GM21381 (cell line): ENCODE measurements around the gene ADRB1.
A peak's percentile ranks its signal among the peaks of the same experiment; 100 is the strongest.

ENCODE experiments used
- ATAC-seq: cut with Tn5 transposase; IDR thresholded peaks from one replicate; pipeline ENCODE4 v1.9.1; 2021; ENCODE audit warnings: mild to moderate bottlenecking, moderate library complexity; ENCODE audit not compliant: unreplicated experiment

ADRB1 gene

DNA sequence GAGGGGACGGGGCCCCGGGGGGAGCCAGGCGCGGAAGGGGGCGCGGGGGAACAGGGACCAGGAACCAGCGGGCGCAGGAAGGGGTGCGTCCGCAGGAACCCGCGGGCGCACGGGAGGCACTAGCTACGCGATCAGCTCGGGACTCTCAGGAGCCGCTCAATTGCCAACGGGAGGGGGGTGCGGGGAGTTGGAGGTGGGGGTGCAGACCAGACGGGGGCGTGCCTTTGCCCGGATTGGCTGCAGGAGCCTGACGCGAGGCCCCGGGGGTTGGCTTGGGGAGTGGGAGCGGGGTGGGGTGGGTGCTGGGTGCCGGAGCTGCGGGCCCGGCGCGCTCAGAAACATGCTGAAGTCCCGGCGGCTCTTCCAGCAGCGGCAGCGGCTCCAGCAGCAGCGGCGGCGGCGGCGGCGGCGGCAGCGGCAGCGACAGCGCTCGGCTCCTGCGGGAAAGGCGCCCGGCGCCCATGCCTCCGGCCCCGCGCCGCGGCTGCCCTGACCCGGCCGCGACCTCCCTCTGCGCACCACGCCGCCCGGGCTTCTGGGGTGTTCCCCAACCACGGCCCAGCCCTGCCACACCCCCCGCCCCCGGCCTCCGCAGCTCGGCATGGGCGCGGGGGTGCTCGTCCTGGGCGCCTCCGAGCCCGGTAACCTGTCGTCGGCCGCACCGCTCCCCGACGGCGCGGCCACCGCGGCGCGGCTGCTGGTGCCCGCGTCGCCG, at the start of gene ADRB1:
TSS of gene ADRB1 (plus strand) at position 335 of the 715 bp plus-strand sequence. CDS start at position 602, 267 bp downstream.
- no peak for ATAC-seq

DNA sequence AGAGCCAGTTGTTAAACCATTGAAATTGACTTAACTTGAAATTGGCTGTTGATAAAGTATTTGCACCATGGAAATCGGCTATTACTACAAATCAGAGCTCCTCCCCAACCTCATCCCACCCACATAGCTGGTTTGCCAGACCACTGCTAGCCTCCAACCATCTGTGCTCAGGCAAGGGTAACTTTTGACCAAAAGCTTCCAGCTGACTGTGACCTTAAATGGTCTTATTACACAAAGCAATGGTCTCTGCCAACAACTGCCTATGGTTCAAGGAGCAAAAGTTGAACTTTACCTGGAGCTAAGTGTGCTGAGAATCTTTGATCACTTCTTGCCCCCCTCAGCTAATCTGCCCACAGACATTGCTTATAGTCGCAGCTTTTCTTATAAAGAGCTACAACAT, 48.5 kb upstream of the ADRB1 start:
- no peak for ATAC-seq

DNA sequence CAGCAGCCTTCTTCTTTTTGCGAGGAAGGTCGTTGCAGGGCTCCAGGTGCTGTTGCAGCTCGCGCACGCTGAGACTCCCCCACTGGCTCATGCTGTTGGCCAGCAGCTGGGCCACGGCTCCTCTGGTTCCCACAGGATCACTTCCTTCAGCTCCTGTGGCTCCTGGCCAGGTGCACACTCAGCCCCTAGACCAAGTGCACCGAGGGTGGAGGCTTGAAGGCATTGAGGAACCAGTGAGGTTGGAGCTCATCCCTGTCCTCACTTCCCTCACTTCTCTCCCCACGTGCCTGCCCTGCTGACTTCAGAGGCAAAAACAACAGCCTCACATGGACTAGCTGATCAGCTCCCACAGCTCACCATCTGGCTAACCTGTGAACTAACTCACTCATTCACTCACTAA, 46.2 kb upstream of the ADRB1 start:
- ATAC-seq = no peak

DNA sequence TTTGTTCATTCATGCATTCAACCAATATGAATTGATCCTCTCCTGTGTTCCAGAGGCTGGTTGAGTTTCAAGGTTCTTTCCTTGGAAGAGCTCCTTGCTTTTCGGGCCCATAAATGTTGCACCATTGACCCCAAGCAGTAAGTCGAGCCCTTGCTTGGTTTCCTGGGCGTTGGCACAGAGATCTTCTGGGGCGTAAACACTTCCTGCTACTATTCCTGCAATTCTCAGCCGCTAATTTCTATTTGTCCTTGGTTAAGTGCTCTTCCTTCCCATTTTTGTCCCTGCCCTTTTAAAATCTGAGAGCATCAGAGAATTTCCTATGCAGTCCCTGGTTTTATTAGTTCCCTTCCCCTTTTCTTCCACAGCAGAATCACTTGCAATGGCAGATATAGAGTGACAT, 44.1 kb upstream of the ADRB1 start:
- no peak for ATAC-seq

DNA sequence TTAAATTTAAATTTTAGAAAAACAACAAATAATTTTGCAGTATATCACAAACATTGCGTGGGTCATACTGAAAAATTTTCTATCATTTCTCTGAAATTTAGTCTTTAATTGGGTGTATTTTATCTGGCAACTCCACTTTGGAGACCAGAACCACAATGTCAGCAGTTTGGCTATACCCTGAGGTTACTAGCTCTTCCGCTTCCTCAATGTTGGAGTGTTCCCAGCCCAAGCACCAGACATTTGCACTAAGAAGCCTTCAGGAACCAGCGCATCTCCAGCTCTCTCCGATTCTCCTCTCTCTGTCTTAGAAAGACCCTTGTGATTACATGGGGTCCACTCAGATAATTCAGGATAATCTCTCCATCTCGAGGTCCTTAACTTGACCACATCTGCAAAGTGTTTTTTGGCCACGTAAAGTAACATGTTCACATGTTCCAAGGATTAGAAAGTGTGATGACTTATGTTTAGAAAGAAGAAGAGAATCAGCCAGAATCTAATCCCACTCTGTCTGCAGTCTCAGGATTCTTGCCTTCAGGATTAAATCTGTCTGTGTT, 43.1 kb upstream of the ADRB1 start:
- ATAC-seq = no peak

DNA sequence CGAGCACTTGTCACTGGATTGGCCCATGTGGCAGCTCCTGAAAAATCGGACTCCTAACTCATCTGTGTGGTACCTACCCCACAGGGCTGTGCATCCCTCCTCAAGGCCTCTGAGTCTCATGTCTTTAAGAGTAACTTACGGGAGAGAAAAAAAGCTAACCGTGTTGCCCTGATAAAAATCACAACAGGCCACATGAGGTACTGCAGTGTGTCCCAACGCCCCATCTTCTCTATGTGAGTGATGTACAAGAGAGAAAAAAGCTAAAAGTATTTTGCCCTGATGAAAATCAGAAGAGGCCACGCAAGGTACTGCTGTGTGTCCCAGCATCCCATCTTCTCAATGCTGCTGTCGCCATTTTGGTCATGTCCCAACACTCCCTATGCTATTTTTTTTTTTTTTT, 41.2 kb upstream of the ADRB1 start:
- ATAC-seq = no peak

DNA sequence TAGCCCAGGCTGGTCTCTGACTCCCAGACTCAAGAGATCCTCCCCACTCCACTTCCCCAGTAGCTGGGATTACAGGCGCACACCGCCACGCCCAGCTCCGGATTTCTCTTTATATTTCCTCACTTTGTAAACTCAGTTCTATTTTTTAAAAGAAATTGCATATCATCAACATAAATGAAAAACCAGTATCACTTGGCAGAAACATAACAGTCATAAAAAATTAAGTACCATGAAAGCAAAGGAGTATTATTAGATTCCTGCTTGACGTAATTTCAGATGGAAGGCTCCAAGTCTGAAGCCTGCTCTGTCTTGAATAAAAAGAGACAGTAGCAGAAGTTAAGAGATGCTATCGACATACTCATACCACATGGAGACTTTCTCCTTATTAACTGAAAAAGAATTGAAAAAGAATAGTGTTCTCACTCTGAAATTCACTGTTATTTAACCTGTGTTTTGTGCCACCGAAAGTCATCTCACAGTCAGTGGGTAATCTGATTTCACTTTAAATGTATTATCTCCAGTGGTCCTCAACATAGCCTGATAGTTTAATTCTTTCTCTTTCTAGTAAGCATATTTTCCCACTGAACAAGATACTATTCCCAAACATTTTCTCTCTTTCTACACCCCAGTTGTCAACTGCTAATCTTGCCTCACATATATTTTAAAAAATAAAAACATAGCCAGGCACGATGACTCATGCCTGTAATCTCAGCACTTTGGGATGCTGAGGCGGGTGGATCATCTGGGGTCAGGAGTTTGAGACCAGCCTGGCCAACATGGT, 40.3 kb upstream of the ADRB1 start:
- ATAC-seq = no peak

DNA sequence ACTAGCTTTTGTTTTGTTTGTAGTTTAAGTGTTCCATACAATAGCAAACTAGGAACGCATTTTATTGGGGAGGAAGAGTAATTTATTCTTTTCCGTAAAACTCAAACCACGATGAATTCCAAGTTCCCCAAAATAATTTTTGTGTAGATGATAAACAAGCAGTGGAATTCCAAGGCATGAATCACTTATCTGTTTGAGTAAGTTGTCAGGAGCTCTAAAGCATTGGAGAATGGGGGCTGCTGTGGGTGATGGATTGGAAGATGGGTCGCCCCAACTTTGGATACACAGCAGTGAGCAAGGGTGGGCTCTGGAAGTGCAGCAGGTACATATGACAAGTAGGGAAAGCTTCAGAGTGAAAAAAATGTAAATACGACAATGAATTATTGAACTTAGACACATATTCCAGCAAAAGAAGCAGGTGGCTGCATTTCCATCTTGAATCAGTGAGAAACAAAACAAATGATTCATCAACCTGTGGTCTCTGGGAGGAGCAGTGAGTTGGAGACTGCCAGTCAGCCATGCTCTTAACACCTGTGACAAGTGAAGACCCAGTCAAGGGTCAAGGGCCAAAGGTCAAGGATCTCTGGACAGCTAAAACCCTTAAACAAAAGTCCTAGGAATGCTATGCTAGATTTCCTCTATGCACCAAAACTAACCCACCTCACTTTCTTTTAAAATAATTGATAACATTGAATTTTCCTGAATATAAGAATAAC, 34.2 kb upstream of the ADRB1 start:
- ATAC-seq = no peak

DNA sequence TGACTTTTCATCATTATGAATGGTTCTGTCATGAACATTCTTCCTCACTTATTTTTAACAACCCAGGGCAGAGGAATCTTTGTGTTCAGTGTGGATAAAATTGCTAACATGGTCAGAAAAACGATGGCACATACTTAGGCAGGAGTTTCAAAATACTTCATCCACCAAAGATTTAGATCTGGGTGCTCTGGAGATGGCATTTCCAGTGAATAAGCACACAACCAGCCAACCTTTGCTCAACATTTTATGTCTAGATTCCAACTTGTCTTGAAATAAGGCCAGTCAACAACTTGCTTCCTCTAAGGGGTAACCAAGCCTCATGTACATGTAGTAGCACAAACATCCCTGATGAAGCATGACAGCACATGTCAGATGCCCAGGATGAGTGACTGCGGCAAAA, 33.4 kb upstream of the ADRB1 start:
- no peak for ATAC-seq

DNA sequence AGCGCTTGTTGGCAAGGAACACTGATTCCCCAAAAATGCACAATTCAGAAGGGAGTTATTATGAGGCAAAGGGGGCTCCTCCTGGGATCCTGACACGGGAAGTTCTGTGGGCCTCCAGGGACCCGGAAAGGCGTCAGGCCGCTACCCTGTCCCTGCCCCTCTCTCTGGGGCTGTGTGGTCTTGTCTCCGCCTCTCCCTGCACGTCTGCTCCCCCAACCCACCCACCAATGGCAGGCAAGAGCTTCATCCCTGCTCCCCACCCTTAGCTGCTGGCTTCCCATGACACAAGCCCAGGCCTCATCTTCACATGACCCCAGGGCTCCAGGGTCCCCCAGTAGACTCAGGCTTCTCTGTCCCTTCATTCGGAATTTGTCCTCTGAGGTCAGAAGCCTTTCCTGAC, 31.0 kb upstream of the ADRB1 start:
- ATAC-seq = no peak

DNA sequence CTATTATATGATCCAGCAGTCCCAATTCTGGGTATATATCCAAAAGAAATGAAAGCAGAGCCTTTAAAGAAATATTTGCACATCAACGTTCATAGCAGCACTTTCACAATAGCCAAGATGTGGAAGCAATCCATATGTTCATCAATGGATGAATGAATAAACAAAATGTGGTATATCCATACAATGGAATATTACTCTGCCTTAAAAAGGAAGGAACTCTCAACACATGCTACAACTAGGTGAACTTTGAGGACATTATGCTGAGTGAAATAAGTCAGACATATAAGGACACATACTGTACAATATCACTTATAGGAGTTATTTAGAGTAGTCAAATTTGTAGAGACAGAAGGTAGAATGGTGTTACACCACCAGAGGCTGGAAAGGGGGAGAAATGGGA, 28.0 kb upstream of the ADRB1 start:
- ATAC-seq = no peak

DNA sequence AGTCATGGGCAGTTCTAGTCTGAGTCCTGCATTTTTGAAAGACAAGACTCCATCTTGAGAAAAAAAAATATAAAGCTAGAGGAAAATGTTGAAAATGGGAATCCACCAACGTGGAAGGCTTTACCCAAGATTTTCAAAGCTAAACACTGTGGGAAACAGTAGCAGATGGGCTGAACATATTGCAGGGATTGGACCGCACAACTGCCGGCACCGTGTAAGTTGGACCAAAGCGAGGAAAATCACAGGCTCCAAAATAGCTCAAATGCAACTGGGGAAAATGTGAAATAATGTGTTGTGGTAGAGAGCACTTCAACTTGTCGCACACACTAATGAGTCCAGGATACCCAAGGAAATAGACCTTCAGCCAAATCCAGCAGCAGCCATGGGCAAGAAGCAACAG, 26.4 kb upstream of the ADRB1 start:
- no peak for ATAC-seq

DNA sequence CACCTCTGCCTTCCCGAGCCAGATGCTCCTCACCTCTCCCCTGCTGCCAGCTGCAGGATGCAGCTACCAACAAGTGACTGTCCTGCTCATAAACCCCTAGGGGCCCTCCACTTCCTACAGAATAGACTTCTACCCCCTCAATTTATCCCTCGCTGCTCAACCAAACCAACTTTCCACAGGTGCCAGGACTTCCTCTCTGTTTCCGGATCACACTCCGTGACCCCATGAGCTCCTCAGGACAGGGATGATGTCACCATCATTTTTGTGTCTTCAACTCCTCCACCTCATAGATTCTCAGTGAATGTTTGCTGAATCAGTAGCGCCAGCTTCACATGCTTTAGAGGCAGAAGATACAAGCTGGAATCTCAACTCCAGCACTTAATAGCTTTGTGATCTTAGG, 25.8 kb upstream of the ADRB1 start:
- no peak for ATAC-seq

DNA sequence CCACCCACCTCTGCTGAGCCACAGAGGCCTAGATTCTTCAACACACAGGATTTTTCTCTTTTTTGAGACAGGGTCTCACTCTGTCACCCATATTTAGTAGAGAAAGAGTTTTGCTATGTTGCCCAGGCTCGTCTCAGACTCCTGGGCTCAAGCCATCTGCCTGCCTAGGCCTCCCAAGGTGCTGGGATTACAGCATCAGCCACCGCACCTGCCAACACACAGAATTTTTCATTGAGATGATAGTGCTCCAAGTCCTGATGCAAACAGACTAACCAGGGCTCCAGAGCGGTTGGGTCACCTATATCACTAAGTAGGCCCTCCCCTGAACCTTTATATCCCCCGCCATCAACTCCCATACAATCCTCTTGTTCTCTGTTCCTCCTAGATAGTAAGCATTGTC, 24.4 kb upstream of the ADRB1 start:
- ATAC-seq = no peak

DNA sequence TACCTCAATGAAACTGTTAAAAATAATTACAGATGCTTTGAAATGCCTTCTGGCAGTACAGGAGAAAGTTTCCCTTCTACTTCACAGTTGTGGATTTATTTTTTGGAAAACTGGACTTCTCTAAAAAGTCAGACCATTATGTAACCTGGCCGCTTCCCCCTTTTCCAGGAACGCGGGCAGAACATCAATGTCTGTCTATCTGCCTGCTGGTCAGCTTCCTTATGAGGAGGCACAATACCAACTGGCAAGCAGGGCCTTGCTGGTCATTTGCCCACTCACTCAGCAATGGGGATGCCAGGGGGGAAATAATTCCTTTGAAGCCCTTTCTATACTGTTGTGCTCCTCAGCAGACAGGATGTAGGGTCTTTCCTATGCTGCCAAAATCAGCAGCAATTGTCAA, 22.5 kb upstream of the ADRB1 start:
- no peak for ATAC-seq

DNA sequence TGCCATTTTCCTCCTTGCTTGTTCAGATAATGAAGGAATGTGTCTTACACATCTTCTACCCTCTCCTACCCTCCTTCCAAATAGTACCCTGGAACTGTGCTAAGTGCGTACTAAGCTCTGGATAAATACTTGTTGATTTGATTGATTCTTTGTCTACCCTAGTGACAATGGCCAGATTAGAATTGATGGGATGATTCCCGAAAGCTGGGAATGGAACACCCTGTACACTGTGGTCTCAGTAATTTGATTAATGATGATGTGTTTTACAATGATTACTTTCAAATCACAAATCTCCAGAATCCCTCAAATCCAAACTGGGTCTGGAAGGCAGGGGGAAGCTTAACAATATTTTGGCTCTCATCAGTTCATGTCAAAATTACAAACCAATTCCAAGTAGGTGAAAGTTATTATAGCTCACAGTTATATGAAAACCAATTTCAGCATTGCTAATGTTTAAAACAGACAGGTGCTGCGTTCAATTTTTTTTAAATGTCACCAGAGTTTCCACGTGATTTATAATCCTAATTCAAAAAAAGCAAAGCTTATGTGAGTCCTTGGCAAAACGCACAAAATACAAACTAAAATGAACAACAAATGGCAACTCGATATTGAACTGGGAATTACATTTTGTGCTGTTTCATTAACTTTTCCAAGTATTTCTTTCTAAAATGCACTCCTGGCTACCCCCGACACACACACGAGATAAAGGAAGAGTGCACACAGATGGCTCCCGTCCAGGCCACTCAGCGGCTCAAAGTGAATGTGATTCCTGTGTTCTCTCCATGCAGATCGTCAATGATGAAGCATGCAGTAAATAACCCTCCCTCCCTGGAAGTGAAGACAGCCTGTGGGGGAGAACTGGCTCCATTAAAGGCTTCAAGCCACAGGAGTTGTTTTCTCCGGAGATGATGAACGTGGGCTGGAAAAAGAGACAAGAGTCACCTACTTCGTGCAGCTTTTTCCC, 21.7 kb upstream of the ADRB1 start:
- no peak for ATAC-seq

DNA sequence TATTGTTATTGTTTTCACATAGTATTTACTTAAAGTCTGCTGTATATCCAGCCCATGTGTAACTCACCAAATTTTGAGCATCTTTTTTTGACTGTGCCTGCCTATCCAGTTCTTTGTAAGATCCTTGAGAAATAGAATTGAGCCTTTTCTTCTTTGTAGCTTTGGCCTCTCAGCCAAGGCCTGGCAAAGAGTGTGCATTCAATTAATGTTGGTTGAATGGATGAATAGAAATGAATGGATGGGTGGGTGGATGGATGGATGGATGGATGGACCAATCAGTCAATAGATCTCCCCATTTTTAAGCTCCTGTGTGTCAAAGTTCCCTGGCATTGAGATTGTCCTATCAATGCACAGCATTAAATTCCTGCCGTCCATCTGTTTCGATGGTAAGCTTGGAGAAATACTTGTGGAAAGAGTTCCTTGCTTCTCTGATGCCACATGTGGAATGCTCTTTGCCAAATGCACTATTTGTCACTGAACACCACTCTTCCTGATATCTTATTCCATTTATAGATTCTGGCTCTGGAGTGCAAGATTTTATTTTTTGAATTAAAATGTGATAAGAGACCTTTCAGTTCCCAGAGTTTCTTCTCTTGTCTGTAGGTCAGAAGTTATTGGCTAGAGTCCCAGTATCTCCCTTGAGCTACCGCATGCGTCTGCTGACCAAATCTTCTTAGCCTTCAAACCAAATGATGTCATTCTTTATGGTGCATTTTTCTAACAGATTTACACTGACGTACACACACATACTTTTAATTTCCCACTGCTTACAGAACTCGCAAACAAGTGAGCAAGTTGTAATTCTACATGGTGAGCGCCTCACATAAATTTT, 20.7 kb upstream of the ADRB1 start:
- no peak for ATAC-seq

DNA sequence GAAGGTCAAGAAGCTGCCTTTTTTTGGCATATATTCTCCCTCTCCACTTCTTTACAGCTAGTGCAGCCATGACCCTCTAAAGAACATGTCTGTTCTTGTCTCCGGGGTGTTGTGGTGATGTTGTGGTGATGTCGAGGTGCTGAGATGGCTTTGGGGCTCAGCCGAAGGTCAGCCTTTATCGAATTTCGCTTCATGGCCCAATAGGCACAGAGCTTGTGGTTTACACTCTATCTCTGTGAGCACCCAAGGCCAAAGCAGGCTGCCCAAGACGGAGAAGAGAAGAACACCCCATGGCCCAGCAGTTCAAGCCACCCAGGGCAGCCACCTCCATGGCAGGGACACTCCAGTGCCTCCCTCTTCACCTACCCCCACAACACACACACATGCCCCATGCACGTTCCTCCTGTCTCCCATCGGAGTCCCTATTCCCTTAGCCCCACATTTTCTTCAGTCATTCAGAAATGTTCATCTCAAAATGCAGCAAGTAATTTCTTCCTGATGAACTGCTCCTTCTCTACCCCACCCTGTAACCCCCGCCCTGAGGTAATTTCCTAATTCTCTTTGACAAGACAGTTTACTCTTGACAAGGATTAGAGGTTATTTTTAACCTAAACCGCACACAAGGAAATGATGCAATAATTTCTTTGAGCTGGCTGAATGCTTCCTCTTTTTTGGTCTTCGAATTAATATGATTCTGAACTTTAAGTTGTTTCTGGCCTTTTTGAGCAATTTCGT, 18.6 kb upstream of the ADRB1 start:
- ATAC-seq = peak; percentile 77

DNA sequence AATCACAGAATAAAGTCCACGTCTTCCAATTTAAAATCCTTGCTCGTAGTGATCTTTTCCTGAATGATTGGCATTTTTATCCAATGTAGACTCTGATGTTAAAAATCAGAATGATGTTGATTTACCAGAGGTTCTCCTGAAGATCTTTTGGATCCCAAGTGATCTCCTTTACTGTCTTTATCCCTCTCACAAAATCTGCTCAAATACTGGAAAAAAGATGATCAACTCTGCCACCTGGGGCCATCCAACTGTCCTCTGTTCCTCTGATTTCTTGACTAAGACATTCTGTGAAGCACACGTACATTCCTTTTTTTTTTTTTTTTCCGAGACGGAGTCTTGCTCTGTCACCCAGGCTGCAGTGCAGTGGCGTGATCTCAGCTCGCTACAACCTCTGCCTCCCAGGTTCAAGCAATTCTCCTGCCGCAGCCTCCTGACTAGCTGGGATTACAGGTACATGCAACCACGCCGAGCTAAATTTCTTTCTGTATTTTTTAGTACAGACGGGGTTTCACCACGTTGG, 18.0 kb upstream of the ADRB1 start:
- no peak for ATAC-seq
